ENCODE results near the gene PAFAH1B1.

GRCh38 chr17:2703606-2704005 lies 110.2 kb downstream of the PAFAH1B1 start:
- TF ChIP-seq POLR2AphosphoS5 (IDR thresholded peaks at IDR 0.05) (no peak), CTCF (IDR thresholded peaks at IDR 0.05) (no peak), POLR2A (IDR thresholded peaks at IDR 0.05) (no peak)
